HCT116 (cell line): ENCODE results near the gene TSPEAR. TPM values are rescaled to one million over a fixed set of nuclear protein-coding genes. Genes with fewer than 3 reads are reported as not detected.

Experiments
- ATAC-seq: fragments of 200-7000 bp; cut with Tn5 transposase; 2 replicates; pipeline ENCODE4 v1.9.1; 2020; ENCODE audit warnings: mild to moderate bottlenecking, moderate library complexity
- BruUV-seq: library from RNA; stranded (reverse); fragments of 400-500 nt; replicated peaks from 2 replicates; lab custom pipeline; 2021; lab: Mats Ljungman, UMichigan
- CTCF ChIA-PET: fragments of 300-600 bp; sonication (Branson Sonifier 250); formaldehyde crosslinking; loops from one replicate; lab custom pipeline; 2021; ENCODE audit warnings: antibody characterized with exemption; lab: Charles Lee
- POLR2A ChIA-PET: fragments of 300-600, 350-600 bp; sonication (Branson Sonifier 250); formaldehyde crosslinking; loops from one replicate; lab custom pipeline; 2021; ENCODE audit warnings: antibody characterized with exemption; lab: Charles Lee
- RAD21 ChIA-PET, 2 experiments: fragments of 300-600 bp; sonication (Branson Sonifier 250); formaldehyde crosslinking; loops; one replicate each; lab custom pipeline; 2023; ENCODE audit warnings: low total read pairs in 2 of 2; ENCODE audit not compliant: uncharacterized antibody in 2 of 2, unreplicated experiment in 2 of 2, low non-redundant PET in 1 of 2; lab: Charles Lee
- DNase-seq: peaks from one replicate; pipeline ENCODE4 v3.0.0-alpha.2; 2010; ENCODE audit warnings: low read depth, low spot score
- H2AFZ ChIP-seq: fragments of 200-600 bp; shearing (Covaris generic), sonication (generic); 2 replicates; pipeline ENCODE4 v1.6.1; 2017; ENCODE audit warnings: low read depth, mixed run types, mixed read lengths, antibody characterized with exemption, low read length; ENCODE audit not compliant: poor library complexity, severe bottlenecking
- H3K27ac ChIP-seq: 2 replicates; pipeline ENCODE4 v1.5.1; 2012; ENCODE audit warnings: low read depth, low read length
- H3K27me3 ChIP-seq: fragments of 200-600 bp; sonication (generic); 2 replicates; pipeline ENCODE4 v1.6.1; 2016; ENCODE audit warnings: mixed run types, low read length, mixed read lengths; ENCODE audit not compliant: insufficient read depth
- H3K36me3 ChIP-seq, 2 experiments: fragments of 200-500 bp in 1 of 2; fragments of 200-600 bp in 1 of 2; sonication (Bioruptor generic) in 1 of 2; sonication (generic) in 1 of 2; 2 replicates each; pipeline versions ENCODE4 v1.5.1 to v1.6.1; 2014 to 2016; ENCODE audit warnings: low read length in 2 of 2, inconsistent platforms in 1 of 2, mixed read lengths in 1 of 2, mixed run types in 1 of 2; ENCODE audit not compliant: insufficient read depth in 2 of 2, control insufficient read depth in 1 of 2
- H3K4me1 ChIP-seq, 2 experiments: fragments of 200-600 bp in 1 of 2; sonication (generic) in 1 of 2; 2 replicates each; pipeline versions ENCODE4 v1.5.1 to v1.6.1; 2012 to 2017; ENCODE audit warnings: low read length in 2 of 2, inconsistent platforms in 1 of 2, mild to moderate bottlenecking in 1 of 2, mixed read lengths in 1 of 2, mixed run types in 1 of 2, moderate library complexity in 1 of 2; ENCODE audit not compliant: insufficient read depth in 2 of 2, control insufficient read depth in 1 of 2
- H3K4me2 ChIP-seq: fragments of 200-600 bp; sonication (generic); 2 replicates; pipeline ENCODE4 v1.6.1; 2017; ENCODE audit warnings: mixed run types, low read length, mixed read lengths
- H3K4me3 ChIP-seq, 2 experiments: fragments of 200-600 bp in 1 of 2; sonication (generic) in 1 of 2; replicated peaks in 1 of 2; 2 replicates each; pipeline ENCODE4 v1.5.1; 2011 to 2016; ENCODE audit warnings: low read length in 2 of 2, control low read depth in 1 of 2, low read depth in 1 of 2, mild to moderate bottlenecking in 1 of 2, mixed read lengths in 1 of 2, mixed run types in 1 of 2
- H3K79me2 ChIP-seq: fragments of 200-600 bp; sonication (generic); 2 replicates; pipeline ENCODE4 v1.6.1; 2017; ENCODE audit warnings: mild to moderate bottlenecking, mixed run types, low read length, moderate library complexity, mixed read lengths; ENCODE audit not compliant: insufficient read depth
- H3K9ac ChIP-seq: fragments of 200-600 bp; sonication (generic); 2 replicates; pipeline ENCODE4 v1.6.1; 2016; ENCODE audit warnings: low read length, mixed read lengths
- H3K9me2 ChIP-seq: fragments of 200-600 bp; sonication (generic), shearing (Covaris generic); 2 replicates; pipeline ENCODE4 v1.6.1; 2017; ENCODE audit warnings: mixed run types, mild to moderate bottlenecking, moderate library complexity; ENCODE audit not compliant: insufficient read depth
- H3K9me3 ChIP-seq, 2 experiments: fragments of 200-500 bp in 1 of 2; fragments of 200-600 bp in 1 of 2; sonication (Bioruptor generic) in 1 of 2; sonication (generic) in 1 of 2; 2 replicates each; pipeline ENCODE4 v1.6.1; 2014 to 2017; ENCODE audit warnings: low read length in 2 of 2, mixed read lengths in 2 of 2, inconsistent platforms in 1 of 2, low read depth in 1 of 2, mild to moderate bottlenecking in 1 of 2, mixed run types in 1 of 2, moderate library complexity in 1 of 2; ENCODE audit not compliant: control insufficient read depth in 1 of 2, insufficient read depth in 1 of 2
- H4K20me1 ChIP-seq: fragments of 200-600 bp; sonication (generic), shearing (Covaris generic); 2 replicates; pipeline ENCODE4 v1.6.1; 2017; ENCODE audit warnings: mixed run types, mild to moderate bottlenecking, moderate library complexity; ENCODE audit not compliant: insufficient read depth
- CBX3 ChIP-seq: IDR thresholded peaks from 2 replicates; pipeline ENCODE4 v1.6.1; 2012; ENCODE audit warnings: low read depth
- CEBPB ChIP-seq: IDR thresholded peaks from 2 replicates; pipeline ENCODE4 v1.6.1; 2012; ENCODE audit warnings: low read depth
- EGR1 ChIP-seq: IDR thresholded peaks from 2 replicates; pipeline ENCODE4 v1.6.1; 2012; ENCODE audit warnings: low read depth
- EZH2 ChIP-seq: fragments of 200-600 bp; sonication (generic); IDR thresholded peaks from 2 replicates; pipeline ENCODE4 v1.6.1; 2017; ENCODE audit warnings: antibody characterized with exemption, mixed run types
- FOSL1 ChIP-seq: IDR thresholded peaks from 2 replicates; pipeline ENCODE4 v1.6.1; 2012; ENCODE audit warnings: low read depth
- MAX ChIP-seq: IDR thresholded peaks from 2 replicates; pipeline ENCODE4 v1.6.1; 2012
- POLR2A ChIP-seq: IDR thresholded peaks from 2 replicates; pipeline ENCODE4 v1.7.0; 2011; ENCODE audit warnings: borderline replicate concordance; ENCODE audit not compliant: insufficient read depth, insufficient read length; ENCODE audit errors: extremely low read depth
- RAD21 ChIP-seq: IDR thresholded peaks from 2 replicates; pipeline ENCODE4 v1.6.1; 2012; ENCODE audit warnings: low read depth, mild to moderate bottlenecking
- REST ChIP-seq: IDR thresholded peaks from 2 replicates; pipeline ENCODE4 v1.6.1; 2012; ENCODE audit warnings: low read depth
- SIN3A ChIP-seq: IDR thresholded peaks from 2 replicates; pipeline ENCODE4 v1.6.1; 2012; ENCODE audit warnings: low read depth
- TCF7L2 ChIP-seq: IDR thresholded peaks from 2 replicates; pipeline ENCODE4 v1.7.0; 2011; ENCODE audit warnings: borderline replicate concordance, inconsistent platforms; ENCODE audit not compliant: insufficient read depth, insufficient read length; ENCODE audit errors: extremely low read depth
- YY1 ChIP-seq: IDR thresholded peaks from 2 replicates; pipeline ENCODE4 v1.6.1; 2011; ENCODE audit warnings: low read length, low read depth, moderate library complexity, mild to moderate bottlenecking; ENCODE audit not compliant: insufficient replicate concordance; ENCODE audit errors: extremely low read depth
- ZFX ChIP-seq: fragments of 450-650 bp; IDR thresholded peaks from 2 replicates; pipeline ENCODE4 v1.6.1; 2017
- intact Hi-C: fragments of 100-400 bp; cut with micrococcal nuclease; formaldehyde crosslinking; loops from 2 replicates; pipeline ENCODE4 v1.10.0; 2022
- total RNA-seq: library from RNA; stranded (reverse); gene quantifications from one replicate; pipeline ENCODE4 v1.2.1, GENCODE V29; 2021; ENCODE audit not compliant: unreplicated experiment

TSPEAR gene
- total RNA-seq, 1 experiment from 2014 or later, result not detected

- TF ChIP-seq REST (no peak), YY1 (no peak), CBX3 (no peak)
Measured at GRCh38 chr21:44579056-44579832, 132.1 kb downstream of the TSPEAR start (continued).

GRCh38 chr21:44578371-44579055 lies 132.9 kb downstream of the TSPEAR start:
- Histone ChIP-seq H3K79me2 (no peaks in the 10 kb centered on the region), H3K27me3 (no peaks in the 10 kb centered on the region), H3K4me3 (no peak overlapping the region), H4K20me1 (no peaks in the 10 kb centered on the region), H3K9ac (no peak overlapping the region), H3K9me2 (no peaks in the 10 kb centered on the region), H3K4me1 (peaks cover 0 to 3% of the 10 kb centered on the region in 2 experiments; a peak in 1 of 4 replicates), H3K9me3 (peaks cover 0 to 4% of the 10 kb centered on the region in 2 experiments; a peak in 2 of 4 replicates), H3K36me3 (no peaks in the 10 kb centered on the region), H3K27ac (no peak overlapping the region), H2AFZ (no peak overlapping the region), H3K4me2 (no peak overlapping the region)
- no peak for TF ChIP-seq EGR1
- no peak for TF ChIP-seq ZFX
- TF ChIP-seq EZH2, result no peak
- no peak for TF ChIP-seq RAD21
- TF ChIP-seq MAX, result no peak
- no peak for TF ChIP-seq TCF7L2
- no peak for TF ChIP-seq SIN3A
- no peak for TF ChIP-seq CEBPB
- no peak for TF ChIP-seq POLR2A
- TF ChIP-seq FOSL1, result no peak
- CTCF ChIA-PET, result no interaction called here
- BruUV-seq, result no TSS peak
- RAD21 ChIA-PET, result no interaction called here
- intact Hi-C loops, result no loop called here
- ATAC-seq, result no peak
- POLR2A ChIA-PET, result no interaction called here
- no peak for DNase-seq
